Breast epithelium (tissue), 4 donors: ENCODE measurements around the gene DRAXIN. TPM values are rescaled to one million over a fixed set of nuclear protein-coding genes. Genes with fewer than 3 reads are reported as not detected.

Source experiments
- DNase-seq, 2 donors: peaks; one replicate each; pipeline ENCODE4 v3.0.0-alpha.2; 2019; ENCODE audit warnings: low spot score in 2 of 2
- H3K27ac ChIP-seq, 2 donors: fragments of 200-600 bp; sonication (generic) in 1 of 2; one replicate each; pipeline ENCODE4 v1.5.1; 2016 to 2019; ENCODE audit warnings: mild to moderate bottlenecking in 1 of 2
- H3K27me3 ChIP-seq, 2 donors: fragments of 200-600 bp; sonication (generic) in 1 of 2; one replicate each; pipeline versions ENCODE4 v1.5.1 to v1.6.0; 2017 to 2019; ENCODE audit warnings: control low read depth in 1 of 2, mild to moderate bottlenecking in 1 of 2
- H3K36me3 ChIP-seq: fragments of 200-600 bp; one replicate; pipeline ENCODE4 v1.5.1; 2019
- H3K4me1 ChIP-seq, 2 donors: fragments of 200-600 bp; sonication (generic); one replicate each; pipeline ENCODE4 v1.5.1; 2016 to 2019; ENCODE audit warnings: control low read depth in 1 of 2
- H3K4me3 ChIP-seq, 3 donors: fragments of 200-600 bp; sonication (generic); 1 replicate in 2 of 3; 2 replicates in 1 of 3; pipeline ENCODE4 v1.5.1; 2016 to 2019; ENCODE audit warnings: mild to moderate bottlenecking in 3 of 3, moderate library complexity in 2 of 3
- H3K9me3 ChIP-seq, 2 donors: fragments of 200-600 bp; sonication (generic) in 1 of 2; one replicate each; pipeline ENCODE4 v1.5.1; 2016 to 2019; ENCODE audit warnings: control low read depth in 1 of 2
- POLR2A ChIP-seq: fragments of 450-650 bp; IDR thresholded peaks from one replicate; pipeline ENCODE4 v1.6.1; 2016; ENCODE audit warnings: antibody characterized with exemption, mild to moderate bottlenecking, moderate library complexity
- POLR2AphosphoS5 ChIP-seq, 3 donors: sonication (generic); formaldehyde crosslinking; IDR thresholded peaks; one replicate each; pipeline ENCODE4 v1.6.1; 2017; ENCODE audit warnings: antibody characterized with exemption in 3 of 3
- intact Hi-C: fragments of 100-400 bp; cut with DNase I; formaldehyde crosslinking; loops from one replicate; pipeline ENCODE4 v1.15.1; 2023; ENCODE audit warnings: low total_unique reads
- total RNA-seq, 3 donors: library from RNA; depleted of rRNA; stranded (reverse); fragments of >200 nt; gene quantifications; one replicate each; pipeline ENCODE4 v1.1.0, GENCODE V29; 2016
- TF ChIP-seq, protein P1 (sequence below), 3 donors: fragments of 450-650 bp; IDR thresholded peaks; one replicate each; pipeline ENCODE4 v1.5.1; 2016 to 2017; ENCODE audit warnings: antibody characterized with exemption in 3 of 3, mild to moderate bottlenecking in 3 of 3, moderate library complexity in 3 of 3

DRAXIN gene
- total RNA-seq, 3 donors from 2014 or later: under 0.01 to 0.15 (median under 0.01) TPM

DNA sequence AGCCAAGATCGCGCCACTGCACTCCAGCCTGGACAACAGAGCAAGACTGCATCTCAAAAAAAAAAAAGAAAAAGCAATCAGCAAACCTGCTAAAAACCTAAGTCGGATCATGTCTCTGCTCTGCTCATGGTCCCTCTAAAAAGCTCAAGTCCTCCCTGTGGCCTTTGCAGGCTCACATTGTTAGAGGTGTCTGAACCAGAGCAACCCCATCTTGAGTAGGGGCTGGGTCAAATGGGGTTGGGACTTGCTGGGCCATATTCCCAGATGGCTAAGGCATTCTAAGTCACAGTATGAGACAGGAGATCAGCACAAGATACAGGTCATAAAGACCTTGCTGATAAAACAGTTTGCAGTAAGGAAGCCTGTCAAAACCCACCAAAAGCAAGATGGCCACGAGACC, 3.0 kb upstream of the DRAXIN start:
- Histone ChIP-seq H3K27ac (no peak overlapping the region), H3K4me1 (peaks cover 11% of the 10 kb centered on the region in 2 donors), H3K27me3 (peaks cover 6 to 31% of the 10 kb centered on the region in 2 donors), H3K9me3 (no peaks in the 10 kb centered on the region), H3K4me3 (no peak overlapping the region), H3K36me3 (no peaks in the 10 kb centered on the region)
- no peak for DNase-seq
- intact Hi-C loops: no loop called here
- no peak for TF ChIP-seq POLR2A
- TF ChIP-seq, protein P1, sequence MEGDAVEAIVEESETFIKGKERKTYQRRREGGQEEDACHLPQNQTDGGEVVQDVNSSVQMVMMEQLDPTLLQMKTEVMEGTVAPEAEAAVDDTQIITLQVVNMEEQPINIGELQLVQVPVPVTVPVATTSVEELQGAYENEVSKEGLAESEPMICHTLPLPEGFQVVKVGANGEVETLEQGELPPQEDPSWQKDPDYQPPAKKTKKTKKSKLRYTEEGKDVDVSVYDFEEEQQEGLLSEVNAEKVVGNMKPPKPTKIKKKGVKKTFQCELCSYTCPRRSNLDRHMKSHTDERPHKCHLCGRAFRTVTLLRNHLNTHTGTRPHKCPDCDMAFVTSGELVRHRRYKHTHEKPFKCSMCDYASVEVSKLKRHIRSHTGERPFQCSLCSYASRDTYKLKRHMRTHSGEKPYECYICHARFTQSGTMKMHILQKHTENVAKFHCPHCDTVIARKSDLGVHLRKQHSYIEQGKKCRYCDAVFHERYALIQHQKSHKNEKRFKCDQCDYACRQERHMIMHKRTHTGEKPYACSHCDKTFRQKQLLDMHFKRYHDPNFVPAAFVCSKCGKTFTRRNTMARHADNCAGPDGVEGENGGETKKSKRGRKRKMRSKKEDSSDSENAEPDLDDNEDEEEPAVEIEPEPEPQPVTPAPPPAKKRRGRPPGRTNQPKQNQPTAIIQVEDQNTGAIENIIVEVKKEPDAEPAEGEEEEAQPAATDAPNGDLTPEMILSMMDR (IDR thresholded peaks at IDR 0.05): no peak
- TF ChIP-seq POLR2AphosphoS5 (IDR thresholded peaks at IDR 0.05): no peak

GRCh38 chr1:11690397-11691301, 861 bp upstream of the DRAXIN start:
- Histone ChIP-seq H3K4me3 (peak overlapping the region in 2 of 3 donors; percentile 54 to 69), H3K36me3 (no peaks in the 10 kb centered on the region), H3K4me1 (peaks cover 11% of the 10 kb centered on the region in 2 donors), H3K9me3 (no peaks in the 10 kb centered on the region), H3K27ac (no peak overlapping the region), H3K27me3 (peaks cover 6 to 31% of the 10 kb centered on the region in 2 donors)
- DNase-seq: no peak
- no peak for TF ChIP-seq POLR2A
- TF ChIP-seq, protein P1 (IDR thresholded peaks at IDR 0.05): no peak
- TF ChIP-seq POLR2AphosphoS5 (IDR thresholded peaks at IDR 0.05): no peak
- intact Hi-C loops: no loop called here

- no peak for TF ChIP-seq POLR2AphosphoS5 (IDR thresholded peaks at IDR 0.05)
- no peak for TF ChIP-seq POLR2A
- TF ChIP-seq, protein P1 (IDR thresholded peaks at IDR 0.05): no peak
- H3K4me3 ChIP-seq: peak overlapping the region in 2 of 3 donors; percentile 54 to 69
- no peak for DNase-seq
- no peak overlapping the region for H3K27ac ChIP-seq
- peaks cover 6 to 31% of the 10 kb centered on the region in 2 donors for H3K27me3 ChIP-seq
- H3K9me3 ChIP-seq: no peaks in the 10 kb centered on the region
- H3K4me1 ChIP-seq: peaks cover 11% of the 10 kb centered on the region in 2 donors
- no peaks in the 10 kb centered on the region for H3K36me3 ChIP-seq
- intact Hi-C loops: no loop called here
Measured at GRCh38 chr1:11691928-11692711, 610 bp downstream of the DRAXIN start.

DNA sequence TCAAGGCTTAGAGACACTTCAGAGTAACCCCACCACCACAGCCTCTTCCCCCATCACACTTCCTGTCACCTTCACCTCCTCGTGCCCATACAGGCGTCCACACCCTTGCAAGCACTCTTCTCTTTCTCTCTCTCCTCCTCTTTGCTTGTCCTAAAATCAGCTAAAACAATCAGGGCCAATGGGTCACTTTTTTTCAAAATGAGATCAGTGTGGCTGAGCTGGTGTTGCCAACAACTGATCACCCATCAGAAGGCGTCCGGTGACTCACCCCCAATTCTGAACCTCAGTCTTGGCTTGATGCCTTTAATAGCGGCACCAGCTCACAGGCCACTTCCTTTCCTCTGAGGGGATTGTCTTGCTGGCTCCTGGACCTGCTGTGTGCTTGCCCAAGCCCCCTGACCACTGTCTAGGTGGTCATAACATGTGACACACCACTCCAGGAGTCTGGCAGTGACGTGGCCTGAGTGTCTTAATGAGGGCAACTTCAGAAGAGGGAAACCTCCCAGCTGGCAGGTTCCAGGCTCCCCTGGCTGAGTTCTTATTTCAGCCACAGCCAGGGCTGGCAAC, 1.6 kb downstream of the DRAXIN start:
- no peaks in the 10 kb centered on the region for H3K36me3 ChIP-seq
- no peaks in the 10 kb centered on the region for H3K9me3 ChIP-seq
- H3K27ac ChIP-seq: no peak overlapping the region
- peaks cover 11% of the 10 kb centered on the region in 2 donors for H3K4me1 ChIP-seq
- peak overlapping the region in 1 of 3 donors; percentile 15 for H3K4me3 ChIP-seq
- peak in 1 of 2 donors; percentile 30 for DNase-seq
- TF ChIP-seq POLR2AphosphoS5 (IDR thresholded peaks at IDR 0.05): no peak
- no peak for TF ChIP-seq POLR2A
- TF ChIP-seq, protein P1 (IDR thresholded peaks at IDR 0.05): no peak
- peaks cover 6 to 31% of the 10 kb centered on the region in 2 donors for H3K27me3 ChIP-seq
- intact Hi-C loops: no loop called here
